SK-N-SH (cell line): ENCODE results near the gene PCBP4. TPM values are rescaled to one million over a fixed set of nuclear protein-coding genes. Genes with fewer than 3 reads are reported as not detected.

Experiments used
- CTCF ChIA-PET: fragments of 300-600, 350-600 bp; formaldehyde crosslinking; extraction: SDS; loops from one replicate; lab custom pipeline; 2021; lab: Yijun Ruan, JAX
- POLR2A ChIA-PET: fragments of 350-600 bp; sonication (Branson Sonifier 250); formaldehyde crosslinking; extraction: SDS; loops from one replicate; lab custom pipeline; 2020; ENCODE audit warnings: antibody characterized with exemption, inconsistent platforms; lab: Yijun Ruan, JAX
- DNase-seq: peaks from one replicate; pipeline ENCODE4 v3.0.0; 2012
- H2AFZ ChIP-seq: fragments of 200-600 bp; sonication (generic); 2 replicates; pipeline ENCODE4 v1.8.1; 2016; ENCODE audit warnings: antibody characterized with exemption, mild to moderate bottlenecking, low read depth
- H3F3A ChIP-seq: fragments of 200-600 bp; sonication (generic); replicated peaks from 2 replicates; pipeline ENCODE3; 2016; ENCODE audit warnings: antibody characterized with exemption, mild to moderate bottlenecking; ENCODE audit not compliant: insufficient read depth
- H3K27ac ChIP-seq, 2 experiments: fragments of 200-500 bp in 1 of 2; fragments of 200-600 bp in 1 of 2; sonication (Bioruptor generic) in 1 of 2; sonication (generic), shearing (Covaris generic) in 1 of 2; 2 replicates each; pipeline versions ENCODE4 v1.5.1 to v1.6.1; 2014 to 2016; ENCODE audit warnings: low read depth in 2 of 2, inconsistent platforms in 1 of 2, low read length in 1 of 2, mild to moderate bottlenecking in 1 of 2, mixed read lengths in 1 of 2
- H3K27me3 ChIP-seq: fragments of 200-600 bp; sonication (generic), shearing (Covaris generic); 2 replicates; pipeline ENCODE4 v1.6.1; 2016; ENCODE audit warnings: mixed run types; ENCODE audit not compliant: insufficient read depth
- H3K36me3 ChIP-seq, 2 experiments: fragments of 200-500 bp in 1 of 2; fragments of 200-600 bp in 1 of 2; sonication (Bioruptor generic) in 1 of 2; sonication (generic) in 1 of 2; replicated peaks in 1 of 2; 2 replicates each; pipeline versions ENCODE3 to v1.5.1; 2014 to 2016; ENCODE audit warnings: low read length in 1 of 2, mild to moderate bottlenecking in 1 of 2; ENCODE audit not compliant: insufficient read depth in 2 of 2, control insufficient read depth in 1 of 2
- H3K4me1 ChIP-seq, 2 experiments: fragments of 200-500 bp in 1 of 2; fragments of 200-600 bp in 1 of 2; sonication (Bioruptor generic) in 1 of 2; sonication (generic), shearing (Covaris generic) in 1 of 2; 2 replicates each; pipeline versions ENCODE4 v1.5.1 to v1.6.1; 2014 to 2016; ENCODE audit warnings: low read depth in 1 of 2, low read length in 1 of 2, mixed run types in 1 of 2; ENCODE audit not compliant: insufficient read depth in 2 of 2, control insufficient read depth in 1 of 2
- H3K4me2 ChIP-seq: fragments of 200-600 bp; sonication (generic), shearing (Covaris generic); 2 replicates; pipeline ENCODE4 v1.6.1; 2017; ENCODE audit warnings: mixed run types
- H3K4me3 ChIP-seq, 2 experiments: fragments of 200-500 bp in 1 of 2; fragments of 200-600 bp in 1 of 2; sonication (Bioruptor generic) in 1 of 2; sonication (generic), shearing (Covaris generic) in 1 of 2; 2 replicates each; pipeline versions ENCODE4 v1.5.1 to v1.8.1; 2014 to 2016; ENCODE audit warnings: low read depth in 2 of 2, inconsistent platforms in 1 of 2, low read length in 1 of 2, mild to moderate bottlenecking in 1 of 2, mixed read lengths in 1 of 2, moderate library complexity in 1 of 2
- H3K79me2 ChIP-seq: fragments of 200-600 bp; sonication (generic); 2 replicates; pipeline ENCODE4 v1.8.1; 2017; ENCODE audit warnings: mild to moderate bottlenecking; ENCODE audit not compliant: insufficient read depth
- H3K9ac ChIP-seq: fragments of 200-600 bp; sonication (generic); 2 replicates; pipeline ENCODE4 v1.6.1; 2017; ENCODE audit warnings: mixed run types
- H3K9me2 ChIP-seq: fragments of 200-600 bp; sonication (generic); 2 replicates; pipeline ENCODE4 v1.6.1; 2017; ENCODE audit warnings: mixed run types
- H3K9me3 ChIP-seq: fragments of 200-600 bp; sonication (generic); 2 replicates; pipeline ENCODE4 v1.6.1; 2017; ENCODE audit warnings: mixed run types, mild to moderate bottlenecking, moderate library complexity
- H4K20me1 ChIP-seq: fragments of 200-600 bp; sonication (generic); 2 replicates; pipeline ENCODE4 v1.6.1; 2017; ENCODE audit warnings: mild to moderate bottlenecking, mixed run types; ENCODE audit not compliant: insufficient read depth
- ELF1 ChIP-seq: IDR thresholded peaks from 2 replicates; pipeline ENCODE4 v1.4.0; 2012
- EP300 ChIP-seq, 2 experiments: IDR thresholded peaks; 2 replicates each; pipeline versions ENCODE4 v1.4.0 to v1.6.1; 2012; ENCODE audit warnings: borderline replicate concordance in 1 of 2, low read depth in 1 of 2, low read length in 1 of 2
- EZH2phosphoT487 ChIP-seq: fragments of 200-600 bp; sonication (generic); IDR thresholded peaks from 2 replicates; pipeline ENCODE4 v1.6.1; 2017; ENCODE audit warnings: low read depth, mixed run types, mild to moderate bottlenecking, antibody characterized with exemption, moderate library complexity, borderline replicate concordance
- FOXM1 ChIP-seq: IDR thresholded peaks from 2 replicates; pipeline ENCODE4 v1.4.0; 2012; ENCODE audit warnings: low read depth, mild to moderate bottlenecking
- GATA2 ChIP-seq: sonication (generic); formaldehyde crosslinking; IDR thresholded peaks from 2 replicates; pipeline ENCODE4 v1.5.0; 2020; ENCODE audit warnings: mild to moderate bottlenecking, missing genetic modification reagents
- MEF2A ChIP-seq: IDR thresholded peaks from 2 replicates; pipeline ENCODE4 v1.4.0; 2012; ENCODE audit warnings: low read depth, borderline replicate concordance
- NFIC ChIP-seq: IDR thresholded peaks from 2 replicates; pipeline ENCODE4 v1.4.0; 2012; ENCODE audit warnings: borderline replicate concordance
- NRF1 ChIP-seq: IDR thresholded peaks from 2 replicates; pipeline ENCODE4 v1.6.1; 2012; ENCODE audit warnings: low read depth, mild to moderate bottlenecking, low read length
- POLR2AphosphoS5 ChIP-seq: IDR thresholded peaks from 2 replicates; pipeline ENCODE4 v1.6.1; 2012; ENCODE audit warnings: low read depth, low read length
- RAD21 ChIP-seq: IDR thresholded peaks from 2 replicates; pipeline ENCODE4 v1.6.1; 2012; ENCODE audit warnings: mild to moderate bottlenecking, low read length
- RFX5 ChIP-seq: IDR thresholded peaks from 2 replicates; pipeline ENCODE4 v1.6.1; 2012; ENCODE audit warnings: mild to moderate bottlenecking, improper control_type of control experiment, low read length
- TAF1 ChIP-seq: IDR thresholded peaks from 2 replicates; pipeline ENCODE4 v1.6.1; 2012; ENCODE audit warnings: low read depth, mild to moderate bottlenecking, low read length, moderate library complexity, borderline replicate concordance
- WGBS: methylation state at CpG from one replicate; pipeline ENCODE4 v1.1.6; 2017; ENCODE audit warnings: low lambda C conversion rate; 5-methylcytosine and 5-hydroxymethylcytosine counted together
- polyA plus RNA-seq, 3 experiments: library from polyadenylated mRNA; depleted of rRNA; stranded (reverse); fragments of >200 nt; gene quantifications; 2 replicates each; pipeline ENCODE4 v1.2.3, GENCODE V29; 2012
- TF ChIP-seq, protein P1 (sequence below): IDR thresholded peaks from 2 replicates; pipeline ENCODE4 v1.4.0; 2012; ENCODE audit warnings: low read depth, borderline replicate concordance
- TF ChIP-seq, protein P2 (sequence below): IDR thresholded peaks from 2 replicates; pipeline ENCODE4; 2012
- TF ChIP-seq, protein P3 (sequence below): IDR thresholded peaks from 2 replicates; pipeline ENCODE4 v1.4.0; 2012; ENCODE audit warnings: low read depth, borderline replicate concordance
- TF ChIP-seq, protein P4 (sequence below): fragments of 200-600 bp; sonication (generic); IDR thresholded peaks from 2 replicates; pipeline ENCODE4 v1.6.1; 2017; ENCODE audit warnings: antibody characterized with exemption, mild to moderate bottlenecking, moderate library complexity

The PCBP4 gene
- polyA plus RNA-seq, 1 of the 3 experiments (the other 2 are of a cell fraction), result 97.4 TPM

DNA sequence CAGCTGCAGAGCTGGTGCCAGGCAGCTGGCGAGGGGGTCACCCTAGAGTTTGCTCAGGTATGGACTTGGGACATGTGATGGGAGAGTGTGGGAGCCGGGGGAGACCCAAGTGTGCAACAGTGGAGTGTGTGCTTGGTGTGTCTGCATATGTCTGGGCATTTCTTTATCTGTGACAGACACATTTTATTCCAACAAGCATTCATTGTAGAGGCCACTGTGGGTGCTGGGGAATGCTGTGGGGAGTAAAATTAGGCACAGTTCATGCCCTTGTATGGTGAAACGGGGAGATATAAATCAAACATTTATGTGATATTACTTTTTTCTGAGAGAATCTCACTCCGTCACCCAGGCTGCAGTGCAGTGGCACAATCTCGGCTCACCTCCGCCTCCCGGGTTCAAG is 20.3 kb upstream of the PCBP4 start:
- Histone ChIP-seq H3K79me2 (peaks cover 26% of the 10 kb centered on the region), H3K4me2 (no peak overlapping the region)
- TF ChIP-seq FOXM1 (no peak), GATA2 (no peak)
- TF ChIP-seq, all 33 proteins: peak for 0
- no peak overlapping the region for H3K9ac ChIP-seq
- H4K20me1 ChIP-seq, result 0 out of 2 replicates have a peak, but pooled peaks cover 8% of the 10 kb centered on the region
- CTCF ChIA-PET, result interaction anchor here (1.6 kb wide), 1 partner anchor 46 kb away, joined by 3 read pairs; the partner anchor contains the start of gene RRP9
- POLR2A ChIA-PET, result interaction anchor here (1.7 kb wide), 1 partner anchor 8 kb away, joined by 13 read pairs; the partner anchor contains the start of gene RPL29
- WGBS, result 90% methylated on average over 7 of the region's 7 CpGs
- peaks cover 40% of the 10 kb centered on the region for H3F3A ChIP-seq
- H3K27ac ChIP-seq, result no peak overlapping the region
- peaks cover 5 to 22% of the 10 kb centered on the region in 2 experiments; a peak in 3 of 4 replicates for H3K4me1 ChIP-seq
- H3K27me3 ChIP-seq, result no peaks in the 10 kb centered on the region
- no peak for DNase-seq
- peaks cover 6 to 8% of the 10 kb centered on the region in 2 experiments for H3K36me3 ChIP-seq
- no peak overlapping the region for H2AFZ ChIP-seq
- H3K9me2 ChIP-seq, result no peaks in the 10 kb centered on the region
- H3K9me3 ChIP-seq, result no peaks in the 10 kb centered on the region
- H3K4me3 ChIP-seq, result no peak overlapping the region

DNA sequence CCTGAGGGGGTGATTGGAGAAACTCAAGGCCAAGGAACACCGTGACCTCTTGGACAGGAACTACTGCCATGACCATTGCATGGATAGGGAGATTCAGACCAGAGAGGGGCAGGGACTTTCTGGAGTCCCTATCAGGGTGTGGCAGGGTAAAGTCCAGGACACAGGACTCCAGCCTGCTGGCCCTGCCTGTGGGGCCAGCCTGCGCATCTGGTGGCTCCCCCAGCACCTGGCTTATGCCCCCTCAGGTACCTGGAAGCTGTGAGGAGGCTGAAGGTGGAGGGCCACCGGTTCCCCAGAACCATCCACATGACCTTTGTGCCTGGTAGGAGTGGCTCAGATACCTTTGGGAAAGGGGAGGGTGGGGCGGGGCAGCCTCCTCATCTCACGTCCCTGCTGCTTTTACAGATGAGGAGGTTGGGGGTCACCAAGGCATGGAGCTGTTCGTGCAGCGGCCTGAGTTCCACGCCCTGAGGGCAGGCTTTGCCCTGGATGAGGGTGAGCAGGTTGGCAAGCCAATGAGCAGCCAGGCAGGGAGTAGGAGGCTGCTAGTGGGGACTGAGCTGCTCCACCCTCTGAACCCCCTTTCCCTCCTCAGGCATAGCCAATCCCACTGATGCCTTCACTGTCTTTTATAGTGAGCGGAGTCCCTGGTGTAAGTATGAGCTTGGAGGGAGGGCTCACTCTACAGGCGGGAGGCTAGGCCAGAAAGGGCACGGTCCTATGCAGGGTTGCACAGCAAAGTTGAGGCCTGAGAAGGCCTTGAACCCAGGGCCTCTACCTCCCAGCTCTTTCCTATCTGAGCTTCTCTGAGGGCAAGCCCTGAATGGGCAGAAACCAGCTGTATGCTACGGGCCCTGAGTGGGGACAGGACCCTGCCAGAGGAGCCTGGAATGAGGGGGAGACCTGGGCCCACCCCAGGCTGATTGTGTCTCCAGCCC is 19.0 kb upstream of the PCBP4 start:
- POLR2A ChIA-PET, result interaction anchor here (0.7 to 1.7 kb wide), 2 partner anchors 10 to 19 kb away, joined by 3 to 13 read pairs; partner anchors contain the start of gene RPL29
- no peaks in the 10 kb centered on the region for H4K20me1 ChIP-seq
- CTCF ChIA-PET, result interaction anchor here (0.6 to 1.6 kb wide), 4 partner anchors 12 to 88 kb away, joined by 3 read pairs; partner anchors contain the start of genes ABHD14A and RRP9
- H3K9me3 ChIP-seq, result no peaks in the 10 kb centered on the region
- H3K79me2 ChIP-seq, result peaks cover 26% of the 10 kb centered on the region
- no peak overlapping the region for H3K4me3 ChIP-seq
- H3K9ac ChIP-seq, result no peak overlapping the region
- H3K27ac ChIP-seq, result no peak overlapping the region; a peak in 1 of 4 replicates
- no peak for TF ChIP-seq EZH2phosphoT487
- TF ChIP-seq, protein P1, sequence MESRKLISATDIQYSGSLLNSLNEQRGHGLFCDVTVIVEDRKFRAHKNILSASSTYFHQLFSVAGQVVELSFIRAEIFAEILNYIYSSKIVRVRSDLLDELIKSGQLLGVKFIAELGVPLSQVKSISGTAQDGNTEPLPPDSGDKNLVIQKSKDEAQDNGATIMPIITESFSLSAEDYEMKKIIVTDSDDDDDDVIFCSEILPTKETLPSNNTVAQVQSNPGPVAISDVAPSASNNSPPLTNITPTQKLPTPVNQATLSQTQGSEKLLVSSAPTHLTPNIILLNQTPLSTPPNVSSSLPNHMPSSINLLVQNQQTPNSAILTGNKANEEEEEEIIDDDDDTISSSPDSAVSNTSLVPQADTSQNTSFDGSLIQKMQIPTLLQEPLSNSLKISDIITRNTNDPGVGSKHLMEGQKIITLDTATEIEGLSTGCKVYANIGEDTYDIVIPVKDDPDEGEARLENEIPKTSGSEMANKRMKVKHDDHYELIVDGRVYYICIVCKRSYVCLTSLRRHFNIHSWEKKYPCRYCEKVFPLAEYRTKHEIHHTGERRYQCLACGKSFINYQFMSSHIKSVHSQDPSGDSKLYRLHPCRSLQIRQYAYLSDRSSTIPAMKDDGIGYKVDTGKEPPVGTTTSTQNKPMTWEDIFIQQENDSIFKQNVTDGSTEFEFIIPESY, result no peak
- TF ChIP-seq, protein P2, sequence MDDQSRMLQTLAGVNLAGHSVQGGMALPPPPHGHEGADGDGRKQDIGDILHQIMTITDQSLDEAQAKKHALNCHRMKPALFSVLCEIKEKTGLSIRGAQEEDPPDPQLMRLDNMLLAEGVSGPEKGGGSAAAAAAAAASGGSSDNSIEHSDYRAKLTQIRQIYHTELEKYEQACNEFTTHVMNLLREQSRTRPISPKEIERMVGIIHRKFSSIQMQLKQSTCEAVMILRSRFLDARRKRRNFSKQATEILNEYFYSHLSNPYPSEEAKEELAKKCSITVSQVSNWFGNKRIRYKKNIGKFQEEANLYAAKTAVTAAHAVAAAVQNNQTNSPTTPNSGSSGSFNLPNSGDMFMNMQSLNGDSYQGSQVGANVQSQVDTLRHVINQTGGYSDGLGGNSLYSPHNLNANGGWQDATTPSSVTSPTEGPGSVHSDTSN, result no peak
- no peak for TF ChIP-seq RFX5
- TF ChIP-seq NRF1, result no peak
- no peak for TF ChIP-seq TAF1
- TF ChIP-seq ELF1, result no peak
- TF ChIP-seq, protein P3, sequence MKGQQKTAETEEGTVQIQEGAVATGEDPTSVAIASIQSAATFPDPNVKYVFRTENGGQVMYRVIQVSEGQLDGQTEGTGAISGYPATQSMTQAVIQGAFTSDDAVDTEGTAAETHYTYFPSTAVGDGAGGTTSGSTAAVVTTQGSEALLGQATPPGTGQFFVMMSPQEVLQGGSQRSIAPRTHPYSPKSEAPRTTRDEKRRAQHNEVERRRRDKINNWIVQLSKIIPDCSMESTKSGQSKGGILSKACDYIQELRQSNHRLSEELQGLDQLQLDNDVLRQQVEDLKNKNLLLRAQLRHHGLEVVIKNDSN, result no peak
- no peak for TF ChIP-seq RAD21
- TF ChIP-seq MEF2A, result no peak
- TF ChIP-seq, protein P4, sequence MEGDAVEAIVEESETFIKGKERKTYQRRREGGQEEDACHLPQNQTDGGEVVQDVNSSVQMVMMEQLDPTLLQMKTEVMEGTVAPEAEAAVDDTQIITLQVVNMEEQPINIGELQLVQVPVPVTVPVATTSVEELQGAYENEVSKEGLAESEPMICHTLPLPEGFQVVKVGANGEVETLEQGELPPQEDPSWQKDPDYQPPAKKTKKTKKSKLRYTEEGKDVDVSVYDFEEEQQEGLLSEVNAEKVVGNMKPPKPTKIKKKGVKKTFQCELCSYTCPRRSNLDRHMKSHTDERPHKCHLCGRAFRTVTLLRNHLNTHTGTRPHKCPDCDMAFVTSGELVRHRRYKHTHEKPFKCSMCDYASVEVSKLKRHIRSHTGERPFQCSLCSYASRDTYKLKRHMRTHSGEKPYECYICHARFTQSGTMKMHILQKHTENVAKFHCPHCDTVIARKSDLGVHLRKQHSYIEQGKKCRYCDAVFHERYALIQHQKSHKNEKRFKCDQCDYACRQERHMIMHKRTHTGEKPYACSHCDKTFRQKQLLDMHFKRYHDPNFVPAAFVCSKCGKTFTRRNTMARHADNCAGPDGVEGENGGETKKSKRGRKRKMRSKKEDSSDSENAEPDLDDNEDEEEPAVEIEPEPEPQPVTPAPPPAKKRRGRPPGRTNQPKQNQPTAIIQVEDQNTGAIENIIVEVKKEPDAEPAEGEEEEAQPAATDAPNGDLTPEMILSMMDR, result no peak
- no peak for TF ChIP-seq NFIC
- no peak for TF ChIP-seq EP300 (IDR thresholded peaks at IDR 0.05; ENCODE audit: borderline replicate concordance in 1 of 2, low read depth in 1 of 2, low read length in 1 of 2)
- no peak for TF ChIP-seq POLR2AphosphoS5
- peaks cover 5 to 20% of the 10 kb centered on the region in 2 experiments; a peak in 3 of 4 replicates for H3K4me1 ChIP-seq
- peaks cover 35% of the 10 kb centered on the region for H3F3A ChIP-seq
- H3K9me2 ChIP-seq, result no peaks in the 10 kb centered on the region
- H3K4me2 ChIP-seq, result no peak overlapping the region
- WGBS, result 91% methylated on average over 9 of the region's 12 CpGs
- no peaks in the 10 kb centered on the region for H3K36me3 ChIP-seq
- no peaks in the 10 kb centered on the region for H3K27me3 ChIP-seq
- no peak overlapping the region for H2AFZ ChIP-seq
- no peak for DNase-seq
